ENCODE results near the gene FCHO1.

DNA sequence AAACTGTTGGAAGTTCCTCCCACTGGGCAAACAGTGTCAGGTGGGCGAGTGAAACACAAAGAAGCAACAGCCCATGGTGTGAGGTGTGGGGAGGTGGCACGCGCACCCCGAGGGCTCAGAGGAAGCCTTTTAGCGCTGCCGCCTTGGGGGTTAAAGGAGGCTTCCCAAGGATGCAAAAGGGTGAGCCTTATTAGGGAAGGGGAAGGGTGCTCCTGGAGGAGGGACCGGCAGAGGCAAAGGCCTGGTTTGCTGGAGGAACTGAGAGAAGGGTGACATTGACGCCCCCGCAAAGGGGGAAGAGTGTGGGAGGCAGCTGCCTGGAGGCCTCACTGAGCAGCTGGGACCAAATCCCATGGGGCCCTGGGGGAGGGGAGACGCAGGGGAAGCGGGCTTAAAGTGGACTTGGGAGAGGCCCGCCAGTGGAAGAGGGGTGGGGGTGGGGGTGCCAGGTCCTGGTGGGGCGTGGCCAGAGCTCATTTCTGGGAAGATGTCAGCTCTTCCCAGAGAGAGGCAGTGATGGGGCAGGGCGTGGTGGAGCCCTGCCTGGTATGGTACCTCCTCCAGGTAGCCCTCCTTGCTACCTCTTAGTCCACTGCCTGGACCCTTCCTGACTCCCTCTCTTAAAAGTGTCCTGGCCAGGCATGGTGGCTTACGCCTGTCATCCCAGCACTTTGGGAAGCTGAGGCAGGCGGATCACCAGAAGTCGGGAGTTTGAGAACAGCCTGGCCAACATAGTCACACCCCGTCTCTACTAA, 12.0 kb upstream of the FCHO1 start:
- TF ChIP-seq, protein P1, sequence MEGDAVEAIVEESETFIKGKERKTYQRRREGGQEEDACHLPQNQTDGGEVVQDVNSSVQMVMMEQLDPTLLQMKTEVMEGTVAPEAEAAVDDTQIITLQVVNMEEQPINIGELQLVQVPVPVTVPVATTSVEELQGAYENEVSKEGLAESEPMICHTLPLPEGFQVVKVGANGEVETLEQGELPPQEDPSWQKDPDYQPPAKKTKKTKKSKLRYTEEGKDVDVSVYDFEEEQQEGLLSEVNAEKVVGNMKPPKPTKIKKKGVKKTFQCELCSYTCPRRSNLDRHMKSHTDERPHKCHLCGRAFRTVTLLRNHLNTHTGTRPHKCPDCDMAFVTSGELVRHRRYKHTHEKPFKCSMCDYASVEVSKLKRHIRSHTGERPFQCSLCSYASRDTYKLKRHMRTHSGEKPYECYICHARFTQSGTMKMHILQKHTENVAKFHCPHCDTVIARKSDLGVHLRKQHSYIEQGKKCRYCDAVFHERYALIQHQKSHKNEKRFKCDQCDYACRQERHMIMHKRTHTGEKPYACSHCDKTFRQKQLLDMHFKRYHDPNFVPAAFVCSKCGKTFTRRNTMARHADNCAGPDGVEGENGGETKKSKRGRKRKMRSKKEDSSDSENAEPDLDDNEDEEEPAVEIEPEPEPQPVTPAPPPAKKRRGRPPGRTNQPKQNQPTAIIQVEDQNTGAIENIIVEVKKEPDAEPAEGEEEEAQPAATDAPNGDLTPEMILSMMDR (IDR thresholded peaks at IDR 0.05) = no peak
- no peak for TF ChIP-seq EP300 (IDR thresholded peaks at IDR 0.05)
- TF ChIP-seq POLR2A (IDR thresholded peaks at IDR 0.05) = no peak

All from tibial nerve (tissue), 4 donors.